Adrenal gland (tissue), 5 donors: ENCODE results near the gene RAB3IL1.

Experiments used
- POLR2A ChIP-seq, 2 donors: fragments of 450-650 bp; IDR thresholded peaks; one replicate each; pipeline ENCODE4 v1.6.1; 2017; ENCODE audit warnings: antibody characterized with exemption in 2 of 2, mild to moderate bottlenecking in 2 of 2, moderate library complexity in 1 of 2
- TF ChIP-seq, protein P1 (sequence below), 6 experiments: fragments of 450-650 bp in 4 of 6; fragments of 200-600 bp in 2 of 6; sonication (generic) in 1 of 6; IDR thresholded peaks; 1 replicate in 5 of 6; 2 replicates in 1 of 6; pipeline versions ENCODE4 v1.5.1 to v1.8.0; 2016 to 2021; ENCODE audit warnings: antibody characterized with exemption in 6 of 6, mild to moderate bottlenecking in 2 of 6, moderate library complexity in 1 of 6
- donor health status: DM: no; HTN: no; CAD: no.

DNA sequence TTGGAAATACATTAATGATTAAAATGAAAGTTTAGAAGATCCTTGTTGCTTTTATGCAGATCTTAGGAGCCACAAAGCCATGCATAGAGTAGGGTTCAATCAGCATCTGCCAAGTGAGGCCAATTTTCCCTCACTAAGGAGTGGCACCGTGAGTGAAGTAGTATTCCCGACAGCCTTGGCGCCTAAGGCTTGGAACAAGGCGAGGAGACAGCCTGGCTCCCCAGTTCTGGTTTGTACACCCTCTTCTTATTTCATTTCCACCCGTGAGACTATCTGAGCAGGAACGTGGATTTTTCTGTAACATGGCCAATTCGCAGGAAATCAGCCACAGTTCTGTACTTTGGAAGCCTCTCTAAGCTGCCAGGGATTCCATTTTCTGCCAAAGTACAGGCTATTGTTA is 66.7 kb downstream of the RAB3IL1 start:
- no peak for TF ChIP-seq POLR2A (IDR thresholded peaks at IDR 0.05)
- TF ChIP-seq, protein P1, sequence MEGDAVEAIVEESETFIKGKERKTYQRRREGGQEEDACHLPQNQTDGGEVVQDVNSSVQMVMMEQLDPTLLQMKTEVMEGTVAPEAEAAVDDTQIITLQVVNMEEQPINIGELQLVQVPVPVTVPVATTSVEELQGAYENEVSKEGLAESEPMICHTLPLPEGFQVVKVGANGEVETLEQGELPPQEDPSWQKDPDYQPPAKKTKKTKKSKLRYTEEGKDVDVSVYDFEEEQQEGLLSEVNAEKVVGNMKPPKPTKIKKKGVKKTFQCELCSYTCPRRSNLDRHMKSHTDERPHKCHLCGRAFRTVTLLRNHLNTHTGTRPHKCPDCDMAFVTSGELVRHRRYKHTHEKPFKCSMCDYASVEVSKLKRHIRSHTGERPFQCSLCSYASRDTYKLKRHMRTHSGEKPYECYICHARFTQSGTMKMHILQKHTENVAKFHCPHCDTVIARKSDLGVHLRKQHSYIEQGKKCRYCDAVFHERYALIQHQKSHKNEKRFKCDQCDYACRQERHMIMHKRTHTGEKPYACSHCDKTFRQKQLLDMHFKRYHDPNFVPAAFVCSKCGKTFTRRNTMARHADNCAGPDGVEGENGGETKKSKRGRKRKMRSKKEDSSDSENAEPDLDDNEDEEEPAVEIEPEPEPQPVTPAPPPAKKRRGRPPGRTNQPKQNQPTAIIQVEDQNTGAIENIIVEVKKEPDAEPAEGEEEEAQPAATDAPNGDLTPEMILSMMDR (IDR thresholded peaks at IDR 0.05) = no peak
